ENCODE results near the gene PSMB11.

The PSMB11 gene

GRCh38 chr14:23047034-23047634 is 5.1 kb downstream of the PSMB11 start:
- Histone ChIP-seq H3K23ac (ENCODE audit: low read length) (no peak overlapping the region), H3K4ac (ENCODE audit: low read depth, low read length) (no peak overlapping the region), H3K18ac (ENCODE audit: low read length) (no peak overlapping the region), H2BK15ac (replicated peaks; ENCODE audit: low read depth) (no peak overlapping the region), H3K79me2 (ENCODE audit: control insufficient read depth, insufficient read depth, low read length) (no peaks in the 10 kb centered on the region), H3K79me1 (ENCODE audit: low read length) (no peaks in the 10 kb centered on the region), H4K5ac (ENCODE audit: low read length) (no peak overlapping the region), H3K36me3 (ENCODE audit: control insufficient read depth, insufficient read depth, low read length) (peaks cover 2% of the 10 kb centered on the region), H3K4me1 (ENCODE audit: control insufficient read depth, low read depth, low read length) (peaks cover 4% of the 10 kb centered on the region), H2AK5ac (ENCODE audit: low read length) (no peak overlapping the region), H4K8ac (ENCODE audit: low read depth, low read length) (no peak overlapping the region), H3K56ac (ENCODE audit: low read length) (no peak overlapping the region), H3K4me2 (ENCODE audit: low read length) (no peak overlapping the region), H2BK5ac (ENCODE audit: low read length) (no peak overlapping the region), H3K4me3 (ENCODE audit: low read length) (no peak overlapping the region), H3K9ac (ENCODE audit: low read length) (no peak overlapping the region), H2BK120ac (ENCODE audit: low read depth, low read length) (no peak overlapping the region), H3K27me3 (ENCODE audit: insufficient read depth, low read length, poor library complexity) (no peaks in the 10 kb centered on the region), H3K27ac (ENCODE audit: low read depth, low read length) (no peak overlapping the region)
- no CpG with 5 or more reads among the region's 6 CpGs for WGBS (ENCODE audit: extremely low coverage, insufficient coverage, low lambda C conversion rate)
- no peak for DNase-seq

GRCh38 chr14:23047751-23048693 is 6.0 kb downstream of the PSMB11 start:
- no peak overlapping the region for H2AK5ac ChIP-seq (ENCODE audit: low read length)
- no peak overlapping the region for H3K23ac ChIP-seq (ENCODE audit: low read length)
- H4K8ac ChIP-seq (ENCODE audit: low read depth, low read length): no peak overlapping the region
- H3K4me2 ChIP-seq (ENCODE audit: low read length): no peak overlapping the region
- H2BK120ac ChIP-seq (ENCODE audit: low read depth, low read length): no peak overlapping the region
- no peak overlapping the region for H3K56ac ChIP-seq (ENCODE audit: low read length)
- WGBS (ENCODE audit: extremely low coverage, insufficient coverage, low lambda C conversion rate): no CpG with 5 or more reads among the region's 85 CpGs
- H3K18ac ChIP-seq (ENCODE audit: low read length): no peak overlapping the region
- no peak for DNase-seq
- no peak overlapping the region for H3K9ac ChIP-seq (ENCODE audit: low read length)
- H2BK5ac ChIP-seq (ENCODE audit: low read length): no peak overlapping the region
- H3K79me2 ChIP-seq (ENCODE audit: control insufficient read depth, insufficient read depth, low read length): no peaks in the 10 kb centered on the region
- H3K27ac ChIP-seq (ENCODE audit: low read depth, low read length): no peak overlapping the region
- H3K36me3 ChIP-seq (ENCODE audit: control insufficient read depth, insufficient read depth, low read length): peaks cover 2% of the 10 kb centered on the region
- no peaks in the 10 kb centered on the region for H3K79me1 ChIP-seq (ENCODE audit: low read length)
- H3K4me1 ChIP-seq (ENCODE audit: control insufficient read depth, low read depth, low read length): peaks cover 4% of the 10 kb centered on the region
- H2BK15ac ChIP-seq (replicated peaks; ENCODE audit: low read depth): no peak overlapping the region
- H3K4me3 ChIP-seq (ENCODE audit: low read length): no peak overlapping the region
- H3K4ac ChIP-seq (ENCODE audit: low read depth, low read length): no peak overlapping the region
- H3K27me3 ChIP-seq (ENCODE audit: insufficient read depth, low read length, poor library complexity): no peaks in the 10 kb centered on the region
- no peak overlapping the region for H4K5ac ChIP-seq (ENCODE audit: low read length)

GRCh38 chr14:23049011-23049410 is 7.0 kb downstream of the PSMB11 start:
- no CpG with 5 or more reads among the region's 9 CpGs for whole genome bisulfite sequencing (ENCODE audit: extremely low coverage, insufficient coverage, low lambda C conversion rate)
- no peak overlapping the region for H2BK120ac ChIP-seq (ENCODE audit: low read depth, low read length)

GRCh38 chr14:23051141-23052057 is 9.4 kb downstream of the PSMB11 start:
- H3K79me2 ChIP-seq (ENCODE audit: control insufficient read depth, insufficient read depth, low read length): no peaks in the 10 kb centered on the region
- H3K4me3 ChIP-seq (ENCODE audit: low read length): no peak overlapping the region
- no peak overlapping the region for H4K5ac ChIP-seq (ENCODE audit: low read length)
- no peak overlapping the region for H3K56ac ChIP-seq (ENCODE audit: low read length)
- peaks cover 2% of the 10 kb centered on the region for H3K79me1 ChIP-seq (ENCODE audit: low read length)
- H3K27me3 ChIP-seq (ENCODE audit: insufficient read depth, low read length, poor library complexity): no peaks in the 10 kb centered on the region
- no peak overlapping the region for H3K4me2 ChIP-seq (ENCODE audit: low read length)
- no peaks in the 10 kb centered on the region for H3K4me1 ChIP-seq (ENCODE audit: control insufficient read depth, low read depth, low read length)
- H3K18ac ChIP-seq (ENCODE audit: low read length): no peak overlapping the region
- H4K8ac ChIP-seq (ENCODE audit: low read depth, low read length): no peak overlapping the region
- no peak overlapping the region for H3K23ac ChIP-seq (ENCODE audit: low read length)
- H3K4ac ChIP-seq (ENCODE audit: low read depth, low read length): no peak overlapping the region
- WGBS (ENCODE audit: extremely low coverage, insufficient coverage, low lambda C conversion rate): no CpG with 5 or more reads among the region's 5 CpGs
- no peak overlapping the region for H3K9ac ChIP-seq (ENCODE audit: low read length)
- no peak for DNase-seq
- peaks cover 2% of the 10 kb centered on the region for H3K36me3 ChIP-seq (ENCODE audit: control insufficient read depth, insufficient read depth, low read length)
- no peak overlapping the region for H2AK5ac ChIP-seq (ENCODE audit: low read length)
- H2BK120ac ChIP-seq (ENCODE audit: low read depth, low read length): no peak overlapping the region
- no peak overlapping the region for H2BK5ac ChIP-seq (ENCODE audit: low read length)
- no peak overlapping the region for H3K27ac ChIP-seq (ENCODE audit: low read depth, low read length)
- no peak overlapping the region for H2BK15ac ChIP-seq (replicated peaks; ENCODE audit: low read depth)

More at GRCh38 chr14:23049011-23049410, 7.0 kb downstream of the PSMB11 start:
- H4K8ac ChIP-seq (ENCODE audit: low read depth, low read length): no peak overlapping the region
- peaks cover 4% of the 10 kb centered on the region for H3K4me1 ChIP-seq (ENCODE audit: control insufficient read depth, low read depth, low read length)
- no peak overlapping the region for H3K4me3 ChIP-seq (ENCODE audit: low read length)
- no peak overlapping the region for H2AK5ac ChIP-seq (ENCODE audit: low read length)
- no peak overlapping the region for H3K23ac ChIP-seq (ENCODE audit: low read length)
- H3K27me3 ChIP-seq (ENCODE audit: insufficient read depth, low read length, poor library complexity): no peaks in the 10 kb centered on the region
- H3K79me2 ChIP-seq (ENCODE audit: control insufficient read depth, insufficient read depth, low read length): no peaks in the 10 kb centered on the region
- no peak overlapping the region for H3K9ac ChIP-seq (ENCODE audit: low read length)
- no peak overlapping the region for H3K56ac ChIP-seq (ENCODE audit: low read length)
- no peak for DNase-seq
- no peak overlapping the region for H2BK15ac ChIP-seq (replicated peaks; ENCODE audit: low read depth)
- no peaks in the 10 kb centered on the region for H3K79me1 ChIP-seq (ENCODE audit: low read length)
- no peak overlapping the region for H2BK5ac ChIP-seq (ENCODE audit: low read length)
- H3K4ac ChIP-seq (ENCODE audit: low read depth, low read length): no peak overlapping the region
- peaks cover 2% of the 10 kb centered on the region for H3K36me3 ChIP-seq (ENCODE audit: control insufficient read depth, insufficient read depth, low read length)
- no peak overlapping the region for H3K18ac ChIP-seq (ENCODE audit: low read length)
- no peak overlapping the region for H3K4me2 ChIP-seq (ENCODE audit: low read length)
- no peak overlapping the region for H3K27ac ChIP-seq (ENCODE audit: low read depth, low read length)
- H4K5ac ChIP-seq (ENCODE audit: low read length): no peak overlapping the region

- Histone ChIP-seq H2BK120ac (ENCODE audit: low read depth, low read length) (no peak overlapping the region), H2BK15ac (replicated peaks; ENCODE audit: low read depth) (no peak overlapping the region), H2AK5ac (ENCODE audit: low read length) (no peak overlapping the region), H3K27ac (ENCODE audit: low read depth, low read length) (no peak overlapping the region), H3K23ac (ENCODE audit: low read length) (no peak overlapping the region), H3K4me2 (ENCODE audit: low read length) (no peak overlapping the region), H3K18ac (ENCODE audit: low read length) (no peak overlapping the region), H3K9ac (ENCODE audit: low read length) (no peak overlapping the region), H3K56ac (ENCODE audit: low read length) (no peak overlapping the region), H3K36me3 (ENCODE audit: control insufficient read depth, insufficient read depth, low read length) (peaks cover 2% of the 10 kb centered on the region), H4K8ac (ENCODE audit: low read depth, low read length) (no peak overlapping the region), H3K4ac (ENCODE audit: low read depth, low read length) (no peak overlapping the region), H3K27me3 (ENCODE audit: insufficient read depth, low read length, poor library complexity) (no peaks in the 10 kb centered on the region), H3K4me3 (ENCODE audit: low read length) (no peak overlapping the region), H4K5ac (ENCODE audit: low read length) (no peak overlapping the region), H2BK5ac (ENCODE audit: low read length) (no peak overlapping the region), H3K79me1 (ENCODE audit: low read length) (peaks cover 2% of the 10 kb centered on the region), H3K79me2 (ENCODE audit: control insufficient read depth, insufficient read depth, low read length) (no peaks in the 10 kb centered on the region), H3K4me1 (ENCODE audit: control insufficient read depth, low read depth, low read length) (no peaks in the 10 kb centered on the region)
- WGBS (ENCODE audit: extremely low coverage, insufficient coverage, low lambda C conversion rate): no CpG with 5 or more reads among the region's 14 CpGs
- DNase-seq: peak; percentile 55
Measured at GRCh38 chr14:23052182-23052623, 10.2 kb downstream of the PSMB11 start.
